Stimulated activated CD8-positive, alpha-beta memory T cell treated with anti-CD3 and anti-CD28 coated beads, Interleukin-4, amount 100 ng/mL, for 48 hours (primary cell): Measurements from ENCODE around the gene DUSP2.
A peak's percentile ranks its signal among the peaks of the same experiment; 100 is the strongest.

Experiments used
- DNase-seq: peaks from one replicate; pipeline ENCODE4 v3.0.0-alpha.2; 2020

The DUSP2 gene

GRCh38 chr2:96129528-96130120, 15.6 kb downstream of the DUSP2 start:
- DNase-seq = no peak

GRCh38 chr2:96128456-96128855, 16.8 kb downstream of the DUSP2 start:
- DNase-seq = no peak

GRCh38 chr2:96124406-96125265, 20.6 kb downstream of the DUSP2 start:
- no peak for DNase-seq

- DNase-seq = no peak
These were observed 21.3 kb downstream of the DUSP2 start for GRCh38 chr2:96123936-96124335.

- no peak for DNase-seq
These were observed 21.9 kb downstream of the DUSP2 start for GRCh38 chr2:96123290-96123689.

- DNase-seq = no peak
These were observed 22.8 kb downstream of the DUSP2 start for GRCh38 chr2:96122391-96122790.

GRCh38 chr2:96121414-96121813, 23.8 kb downstream of the DUSP2 start:
- DNase-seq = no peak

- DNase-seq = no peak
These were observed 24.2 kb downstream of the DUSP2 start for GRCh38 chr2:96120991-96121390.

- DNase-seq = no peak
These were observed 25.0 kb downstream of the DUSP2 start for GRCh38 chr2:96120091-96120720.

GRCh38 chr2:96119389-96119751, 25.9 kb downstream of the DUSP2 start:
- DNase-seq = no peak

GRCh38 chr2:96118698-96119388, 26.4 kb downstream of the DUSP2 start:
- DNase-seq = no peak

- no peak for DNase-seq
These were observed 27.3 kb downstream of the DUSP2 start for GRCh38 chr2:96117701-96118588.

GRCh38 chr2:96116879-96117533, 28.2 kb downstream of the DUSP2 start:
- DNase-seq = peak; percentile 77

GRCh38 chr2:96116424-96116878, 28.8 kb downstream of the DUSP2 start, which contains the start of gene ADRA2B:
TSS of gene ADRA2B (minus strand) at chr2:96116571. CDS start at chr2:96116149, 422 bp downstream.
- DNase-seq = peak; percentile 80

- DNase-seq = no peak
These were observed 29.4 kb downstream of the DUSP2 start for GRCh38 chr2:96115631-96116423.

GRCh38 chr2:96114903-96115581, 30.2 kb downstream of the DUSP2 start:
- DNase-seq = no peak

- no peak for DNase-seq
These were observed 30.7 kb downstream of the DUSP2 start for GRCh38 chr2:96114546-96114902.

GRCh38 chr2:96113951-96114350, 31.3 kb downstream of the DUSP2 start:
- no peak for DNase-seq

GRCh38 chr2:96113367-96113677, 31.9 kb downstream of the DUSP2 start:
- peak; percentile 57 for DNase-seq
